Endodermal cell (in vitro differentiated cells): ENCODE results near the gene TARBP1. TPM values are rescaled to one million over a fixed set of nuclear protein-coding genes. Genes with fewer than 3 reads are reported as not detected.
"Not testable (repeated sequence)": the region's sequence is repeated elsewhere in the genome, so short reads cannot be mapped to it uniquely, and the experiment has no call there.

ENCODE experiments used
- DNase-seq: peaks from one replicate; pipeline ENCODE4 v3.0.0-alpha.2; 2017
- H3K27ac ChIP-seq: 2 replicates; pipeline ENCODE4 v1.5.1; 2013; ENCODE audit warnings: mild to moderate bottlenecking, low read depth, low read length, moderate library complexity
- H3K27me3 ChIP-seq: 2 replicates; pipeline ENCODE4 v1.6.1; 2013; ENCODE audit warnings: mild to moderate bottlenecking, low read length, moderate library complexity; ENCODE audit not compliant: insufficient read depth, control insufficient read depth, poor library complexity, severe bottlenecking
- H3K36me3 ChIP-seq: 2 replicates; pipeline ENCODE4 v1.7.0; 2013; ENCODE audit warnings: mild to moderate bottlenecking, low read length, moderate library complexity; ENCODE audit not compliant: control insufficient read depth, insufficient read depth
- H3K4me1 ChIP-seq: one replicate; pipeline ENCODE4 v1.7.0; 2013; ENCODE audit warnings: low read length; ENCODE audit not compliant: control insufficient read depth, insufficient read depth
- H3K4me3 ChIP-seq: 2 replicates; pipeline ENCODE4 v1.5.1; 2013; ENCODE audit warnings: mild to moderate bottlenecking, low read length, moderate library complexity
- H3K9ac ChIP-seq: 2 replicates; pipeline ENCODE4 v1.6.1; 2013; ENCODE audit warnings: mild to moderate bottlenecking, low read length, moderate library complexity; ENCODE audit not compliant: poor library complexity, severe bottlenecking; ENCODE audit errors: extremely low read depth
- H3K9me3 ChIP-seq: 2 replicates; pipeline ENCODE4 v1.6.1; 2013; ENCODE audit warnings: mild to moderate bottlenecking, low read length, moderate library complexity; ENCODE audit not compliant: control insufficient read depth
- H3K27ac Mint-ChIP-seq: 2 replicates; pipeline ENCODE4 v1.8.0; 2020; ENCODE audit warnings: mixed read lengths
- H3K27me3 Mint-ChIP-seq: 2 replicates; pipeline ENCODE4 v1.8.0; 2021; ENCODE audit warnings: mild to moderate bottlenecking, mixed read lengths; ENCODE audit not compliant: insufficient read depth
- H3K36me3 Mint-ChIP-seq: 2 replicates; pipeline ENCODE4 v1.8.0; 2020; ENCODE audit warnings: low read depth, mixed read lengths
- H3K4me1 Mint-ChIP-seq: 2 replicates; pipeline ENCODE4 v1.8.0; 2020; ENCODE audit warnings: mixed read lengths
- H3K4me3 Mint-ChIP-seq: 2 replicates; pipeline ENCODE4 v1.8.0; 2020; ENCODE audit warnings: mild to moderate bottlenecking, moderate library complexity, mixed read lengths
- H3K9me3 Mint-ChIP-seq: 2 replicates; pipeline ENCODE4 v1.8.0; 2020; ENCODE audit warnings: mild to moderate bottlenecking, mixed read lengths
- WGBS, 2 experiments: methylation state at CpG; one replicate each; pipeline versions ENCODE4 v1.1.5 to v1.1.7; 2013; ENCODE audit warnings: missing lambda C conversion rate in 2 of 2, mixed read lengths in 1 of 2; ENCODE audit not compliant: insufficient coverage in 1 of 2, insufficient read length in 1 of 2; 5-methylcytosine and 5-hydroxymethylcytosine counted together
- total RNA-seq, 2 donors: library from RNA; stranded (reverse); fragmentation: NEBNext Ultra II Directional in 1 of 2; extraction: Animal tissue kit (Norgen Biotek cat#: 25700) in 1 of 2; gene quantifications; 2 replicates in 1 of 2; 3 replicates in 1 of 2; pipeline ENCODE4 v1.2.1, GENCODE V29; 2021
- TF ChIP-seq, protein P1 (sequence below): fragments of 200-600 bp; sonication (generic); conservative IDR thresholded peaks from 2 replicates; pipeline ENCODE4 v1.5.0; 2021; ENCODE audit warnings: antibody characterized with exemption, mild to moderate bottlenecking

Gene TARBP1
- total RNA-seq, 2 donors from 2014 or later: 45.3 to 62.4 TPM

DNA sequence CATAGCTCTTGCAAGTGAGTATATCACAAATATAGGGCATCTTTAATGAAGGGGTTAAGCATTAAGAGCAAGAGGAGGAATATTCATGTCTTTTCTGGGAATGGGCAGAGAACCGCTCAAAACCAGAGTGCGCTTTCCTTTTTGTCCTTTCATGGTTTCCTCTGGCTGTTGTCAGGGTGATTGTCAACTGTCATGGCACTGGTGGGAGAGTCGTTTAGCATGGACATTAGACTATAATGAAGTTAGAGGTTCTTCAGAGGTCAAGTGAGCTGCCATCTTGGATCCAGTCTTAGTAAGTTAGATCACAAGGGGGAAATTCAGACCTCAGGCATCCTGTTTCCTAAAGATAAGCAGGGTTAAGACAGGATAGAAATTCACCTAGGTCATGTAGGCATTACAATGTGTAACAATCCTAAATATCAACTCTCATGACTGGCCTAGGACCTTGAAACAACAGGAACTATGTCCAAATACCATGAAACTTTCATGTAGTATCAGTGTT lies 117.8 kb downstream of the TARBP1 start:
- no peak overlapping the region for H3K4me3 ChIP-seq
- Mint-ChIP-seq H3K27me3 (peaks cover 5% of the 10 kb centered on the region), H3K9me3 (no peaks in the 10 kb centered on the region), H3K36me3 (no peaks in the 10 kb centered on the region), H3K27ac (no peak overlapping the region), H3K4me1 (peaks cover 6% of the 10 kb centered on the region), H3K4me3 (no peak overlapping the region)
- DNase-seq: no peak
- 88 to 94% methylated on average over 2 to 3 of the region's 3 CpGs for WGBS, 2 experiments
- H3K9me3 ChIP-seq: peaks cover 23% of the 10 kb centered on the region
- H3K27me3 ChIP-seq: no peaks in the 10 kb centered on the region
- TF ChIP-seq, protein P1, sequence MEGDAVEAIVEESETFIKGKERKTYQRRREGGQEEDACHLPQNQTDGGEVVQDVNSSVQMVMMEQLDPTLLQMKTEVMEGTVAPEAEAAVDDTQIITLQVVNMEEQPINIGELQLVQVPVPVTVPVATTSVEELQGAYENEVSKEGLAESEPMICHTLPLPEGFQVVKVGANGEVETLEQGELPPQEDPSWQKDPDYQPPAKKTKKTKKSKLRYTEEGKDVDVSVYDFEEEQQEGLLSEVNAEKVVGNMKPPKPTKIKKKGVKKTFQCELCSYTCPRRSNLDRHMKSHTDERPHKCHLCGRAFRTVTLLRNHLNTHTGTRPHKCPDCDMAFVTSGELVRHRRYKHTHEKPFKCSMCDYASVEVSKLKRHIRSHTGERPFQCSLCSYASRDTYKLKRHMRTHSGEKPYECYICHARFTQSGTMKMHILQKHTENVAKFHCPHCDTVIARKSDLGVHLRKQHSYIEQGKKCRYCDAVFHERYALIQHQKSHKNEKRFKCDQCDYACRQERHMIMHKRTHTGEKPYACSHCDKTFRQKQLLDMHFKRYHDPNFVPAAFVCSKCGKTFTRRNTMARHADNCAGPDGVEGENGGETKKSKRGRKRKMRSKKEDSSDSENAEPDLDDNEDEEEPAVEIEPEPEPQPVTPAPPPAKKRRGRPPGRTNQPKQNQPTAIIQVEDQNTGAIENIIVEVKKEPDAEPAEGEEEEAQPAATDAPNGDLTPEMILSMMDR: no peak
- H3K36me3 ChIP-seq: no peaks in the 10 kb centered on the region
- no peak overlapping the region for H3K9ac ChIP-seq
- no peaks in the 10 kb centered on the region for H3K4me1 ChIP-seq
- H3K27ac ChIP-seq: no peak overlapping the region

DNA sequence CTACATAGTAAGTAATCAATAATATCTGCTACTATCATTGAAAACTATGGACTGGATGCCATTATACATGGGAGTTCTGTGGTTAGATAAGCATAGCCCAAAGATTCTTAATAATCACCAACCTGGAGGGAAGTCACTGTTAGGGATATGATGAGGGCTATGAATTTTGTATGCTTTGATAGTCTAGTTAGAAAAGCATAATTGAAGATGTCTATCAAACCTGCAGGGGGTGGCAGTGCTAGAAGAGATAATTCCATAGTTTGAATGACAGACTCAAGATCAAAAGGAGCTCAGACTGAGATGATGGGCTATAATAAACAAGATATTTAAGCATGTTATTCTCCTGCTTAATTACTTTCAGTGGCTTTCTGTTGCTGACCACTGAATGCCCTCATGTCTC lies 121.1 kb downstream of the TARBP1 start:
- Histone ChIP-seq H3K9me3 (peaks cover 23% of the 10 kb centered on the region), H3K27me3 (no peaks in the 10 kb centered on the region), H3K4me1 (no peaks in the 10 kb centered on the region), H3K4me3 (no peak overlapping the region), H3K9ac (no peak overlapping the region), H3K36me3 (no peaks in the 10 kb centered on the region), H3K27ac (no peak overlapping the region)
- Mint-ChIP-seq H3K36me3 (no peaks in the 10 kb centered on the region), H3K27ac (no peak overlapping the region), H3K4me3 (no peak overlapping the region), H3K27me3 (peaks cover 5% of the 10 kb centered on the region), H3K4me1 (peaks cover 11% of the 10 kb centered on the region), H3K9me3 (no peaks in the 10 kb centered on the region)
- TF ChIP-seq, protein P1: no peak
- DNase-seq: no peak

DNA sequence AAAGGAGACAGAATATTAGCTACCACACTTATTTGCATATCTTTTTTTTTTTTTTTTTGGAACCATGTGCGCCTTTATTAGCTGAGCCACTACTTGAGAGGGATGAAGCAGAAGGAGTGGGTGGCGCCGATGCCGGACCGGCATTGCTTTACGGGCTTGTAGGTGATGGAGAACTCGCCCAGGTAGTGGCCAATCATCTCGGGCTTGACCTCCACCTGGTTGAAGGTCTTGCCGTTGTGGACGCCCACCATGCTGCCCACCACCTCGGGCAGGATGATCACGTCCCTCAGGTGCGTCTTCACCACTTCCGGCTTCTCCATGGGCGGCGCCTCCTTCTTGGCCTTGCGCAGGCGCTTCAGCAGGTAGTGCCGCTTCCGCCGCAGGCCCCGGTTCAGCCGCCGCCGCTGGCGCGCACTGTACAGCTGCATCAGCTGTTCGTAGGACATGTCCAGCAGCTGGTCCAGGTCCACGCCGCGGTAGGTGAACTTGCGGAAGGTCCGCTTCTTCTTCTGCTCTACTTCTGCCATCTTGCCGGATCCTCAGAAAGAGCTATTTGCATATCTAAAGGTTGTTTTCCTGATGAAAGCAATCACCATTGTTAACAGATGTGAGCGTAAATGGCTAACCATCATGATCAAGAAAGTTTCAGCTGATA lies 122.2 kb downstream of the TARBP1 start:
- H3K4me1 ChIP-seq, H3K27ac ChIP-seq, DNase-seq, H3K36me3 Mint-ChIP-seq, H3K36me3 ChIP-seq, H3K9ac ChIP-seq, H3K4me3 ChIP-seq, H3K27ac Mint-ChIP-seq, H3K27me3 Mint-ChIP-seq, H3K4me3 Mint-ChIP-seq, H3K9me3 Mint-ChIP-seq, H3K27me3 ChIP-seq: not testable (repeated sequence)
- H3K4me1 Mint-ChIP-seq: peaks cover 11% of the 10 kb centered on the region
- H3K9me3 ChIP-seq: peaks cover 23% of the 10 kb centered on the region
- WGBS, 2 experiments: 95 to 96% methylated on average over 22 to 35 of the region's 35 CpGs
